GM23248 (cell line): ENCODE results near the gene AFDN. TPM values are rescaled to one million over a fixed set of nuclear protein-coding genes. Genes with fewer than 3 reads are reported as not detected.

Experiments
- DNase-seq: peaks from one replicate; pipeline ENCODE4 v3.0.0-alpha.2; 2015
- H2AFZ ChIP-seq: fragments of 200-600 bp; sonication (generic); 2 replicates; pipeline ENCODE4 v1.6.1; 2016; ENCODE audit warnings: antibody characterized with exemption
- H3F3A ChIP-seq: fragments of 200-600 bp; sonication (generic); 2 replicates; pipeline ENCODE4 v1.6.1; 2016; ENCODE audit warnings: mild to moderate bottlenecking, antibody characterized with exemption, mixed run types; ENCODE audit not compliant: insufficient read depth
- H3K27ac ChIP-seq: fragments of 200-600 bp; sonication (generic); 2 replicates; pipeline ENCODE4 v1.5.1; 2016; ENCODE audit warnings: mild to moderate bottlenecking
- H3K27me3 ChIP-seq: fragments of 200-600 bp; sonication (generic); replicated peaks from 2 replicates; pipeline ENCODE4 v1.6.1; 2016; ENCODE audit warnings: mild to moderate bottlenecking; ENCODE audit not compliant: insufficient read depth
- H3K36me3 ChIP-seq: fragments of 200-600 bp; sonication (generic); 2 replicates; pipeline ENCODE4 v1.6.1; 2016; ENCODE audit warnings: low read depth, mild to moderate bottlenecking
- H3K4me1 ChIP-seq: fragments of 200-600 bp; sonication (generic); 2 replicates; pipeline ENCODE4 v1.6.1; 2016; ENCODE audit warnings: mild to moderate bottlenecking; ENCODE audit not compliant: insufficient read depth
- H3K4me2 ChIP-seq: fragments of 200-600 bp; sonication (generic); one replicate; pipeline ENCODE4 v1.6.1; 2016; ENCODE audit warnings: mild to moderate bottlenecking; ENCODE audit not compliant: unreplicated experiment
- H3K4me3 ChIP-seq: fragments of 200-600 bp; sonication (generic); 2 replicates; pipeline ENCODE4 v1.5.1; 2016; ENCODE audit warnings: mild to moderate bottlenecking
- H3K79me2 ChIP-seq: fragments of 200-600 bp; sonication (generic); 2 replicates; pipeline ENCODE4 v1.6.1; 2016; ENCODE audit warnings: mild to moderate bottlenecking; ENCODE audit not compliant: insufficient read depth
- H3K9ac ChIP-seq: fragments of 200-600 bp; sonication (generic); 2 replicates; pipeline ENCODE4 v1.6.1; 2016; ENCODE audit warnings: mild to moderate bottlenecking
- H3K9me2 ChIP-seq: fragments of 200-600 bp; sonication (generic); 2 replicates; pipeline ENCODE4 v1.6.1; 2016; ENCODE audit warnings: mixed run types, mild to moderate bottlenecking, moderate library complexity; ENCODE audit not compliant: insufficient read depth
- H3K9me3 ChIP-seq: fragments of 200-600 bp; sonication (generic); one replicate; pipeline ENCODE4 v1.6.1; 2017; ENCODE audit warnings: low read depth
- H4K20me1 ChIP-seq: fragments of 200-600 bp; sonication (generic); 2 replicates; pipeline ENCODE4 v1.6.0; 2016; ENCODE audit not compliant: insufficient read depth
- EZH2 ChIP-seq: fragments of 200-600 bp; sonication (generic); IDR thresholded peaks from 2 replicates; pipeline ENCODE4 v1.6.1; 2018; ENCODE audit warnings: antibody characterized with exemption, mild to moderate bottlenecking; ENCODE audit not compliant: insufficient read depth, poor library complexity, severe bottlenecking
- EZH2phosphoT487 ChIP-seq: fragments of 200-600 bp; sonication (generic); IDR thresholded peaks from 2 replicates; pipeline ENCODE4 v1.6.1; 2018; ENCODE audit warnings: antibody characterized with exemption, moderate library complexity, mild to moderate bottlenecking, low read depth; ENCODE audit not compliant: insufficient read depth
- WGBS, 2 experiments: methylation state at CpG; one replicate each; pipeline ENCODE4 v1.1.6; 2015 to 2017; ENCODE audit warnings: low lambda C conversion rate in 2 of 2, low coverage in 1 of 2; ENCODE audit errors: missing lambda C conversion rate in 2 of 2; 5-methylcytosine and 5-hydroxymethylcytosine counted together
- in situ Hi-C: fragments of 300-500 bp; cut with MboI; formaldehyde crosslinking; loops from 2 replicates; pipeline ENCODE4 v1.15.0; 2020
- polyA plus RNA-seq: library from polyadenylated mRNA; unstranded; fragments of >200 nt; fragmentation: Nextera tagmentation; extraction: Ambion mirVana; gene quantifications from 2 replicates; pipeline ENCODE4 v1.2.1, GENCODE V29; 2016
- total RNA-seq: library from RNA; depleted of rRNA; stranded (reverse); fragments of >200 nt; shearing (Covaris generic); gene quantifications from 2 replicates; pipeline ENCODE4 v1.2.3, GENCODE V29; 2014

Gene AFDN
- total and polyA plus RNA-seq, 2 experiments from 2014 or later = 4.5 to 13.8 TPM

GRCh38 chr6:167787896-167788562 is 38.7 kb upstream of the AFDN start:
- no peak overlapping the region for H2AFZ ChIP-seq
- H3K9me3 ChIP-seq = no peaks in the 10 kb centered on the region
- no peak overlapping the region for H3K9ac ChIP-seq
- H3F3A ChIP-seq = no peaks in the 10 kb centered on the region
- no peaks in the 10 kb centered on the region for H3K4me1 ChIP-seq
- TF ChIP-seq EZH2 (no peak), EZH2phosphoT487 (no peak)
- H3K9me2 ChIP-seq = no peaks in the 10 kb centered on the region
- no peak overlapping the region for H3K4me3 ChIP-seq
- DNase-seq = no peak
- in situ Hi-C loops = no loop called here
- H3K36me3 ChIP-seq = no peaks in the 10 kb centered on the region
- no peak overlapping the region for H3K4me2 ChIP-seq
- H3K27me3 ChIP-seq = no peaks in the 10 kb centered on the region; the same call in 1 of the 2 replicates
- WGBS, 2 experiments = 75 to 81% methylated on average over 23 of the region's 23 CpGs
- H3K79me2 ChIP-seq = no peaks in the 10 kb centered on the region
- H3K27ac ChIP-seq = no peak overlapping the region
- no peaks in the 10 kb centered on the region for H4K20me1 ChIP-seq

GRCh38 chr6:167788563-167788903 is 38.2 kb upstream of the AFDN start:
- Histone ChIP-seq H3K9me3 (no peaks in the 10 kb centered on the region), H3K4me3 (no peak overlapping the region), H4K20me1 (no peaks in the 10 kb centered on the region), H3F3A (no peaks in the 10 kb centered on the region), H3K36me3 (no peaks in the 10 kb centered on the region), H3K9me2 (no peaks in the 10 kb centered on the region), H3K27me3 (no peaks in the 10 kb centered on the region; the same call in 1 of the 2 replicates), H2AFZ (no peak overlapping the region), H3K4me1 (no peaks in the 10 kb centered on the region), H3K9ac (no peak overlapping the region), H3K79me2 (no peaks in the 10 kb centered on the region), H3K27ac (no peak overlapping the region), H3K4me2 (no peak overlapping the region)
- 68 to 79% methylated on average over 2 of the region's 2 CpGs for WGBS, 2 experiments
- in situ Hi-C loops = no loop called here
- no peak for DNase-seq
- TF ChIP-seq EZH2 (no peak), EZH2phosphoT487 (no peak)

DNA sequence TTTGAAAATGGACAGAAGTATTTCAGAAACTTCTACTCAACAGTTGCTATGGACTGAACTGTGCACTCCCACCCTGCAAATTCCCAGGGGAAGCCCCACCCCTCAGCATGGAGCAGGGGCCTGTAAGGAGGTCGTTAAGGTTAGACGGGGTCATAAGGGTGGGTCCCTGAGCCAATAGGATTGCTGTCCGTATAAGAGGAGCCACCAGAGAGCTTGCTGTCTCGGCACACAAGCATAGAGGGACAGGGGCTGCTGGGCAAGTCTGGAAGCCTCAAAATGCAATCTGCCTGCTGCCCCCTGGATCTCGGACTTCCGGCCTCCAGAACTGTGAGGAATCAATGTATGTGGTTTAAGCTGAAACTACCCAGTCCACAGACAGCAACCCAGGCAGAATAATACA is 37.4 kb upstream of the AFDN start:
- in situ Hi-C loops = no loop called here
- Histone ChIP-seq H3K4me1 (no peaks in the 10 kb centered on the region), H3K27ac (no peak overlapping the region), H3K4me2 (no peak overlapping the region), H3K9me2 (no peaks in the 10 kb centered on the region), H3K9ac (no peak overlapping the region), H2AFZ (no peak overlapping the region), H3K79me2 (no peaks in the 10 kb centered on the region), H3F3A (no peaks in the 10 kb centered on the region), H3K9me3 (no peaks in the 10 kb centered on the region), H3K27me3 (no peaks in the 10 kb centered on the region; the same call in 1 of the 2 replicates), H3K36me3 (no peaks in the 10 kb centered on the region), H3K4me3 (no peak overlapping the region), H4K20me1 (no peaks in the 10 kb centered on the region)
- TF ChIP-seq EZH2 (no peak), EZH2phosphoT487 (no peak)
- 54 to 65% methylated on average over 6 of the region's 6 CpGs for WGBS, 2 experiments
- no peak for DNase-seq

DNA sequence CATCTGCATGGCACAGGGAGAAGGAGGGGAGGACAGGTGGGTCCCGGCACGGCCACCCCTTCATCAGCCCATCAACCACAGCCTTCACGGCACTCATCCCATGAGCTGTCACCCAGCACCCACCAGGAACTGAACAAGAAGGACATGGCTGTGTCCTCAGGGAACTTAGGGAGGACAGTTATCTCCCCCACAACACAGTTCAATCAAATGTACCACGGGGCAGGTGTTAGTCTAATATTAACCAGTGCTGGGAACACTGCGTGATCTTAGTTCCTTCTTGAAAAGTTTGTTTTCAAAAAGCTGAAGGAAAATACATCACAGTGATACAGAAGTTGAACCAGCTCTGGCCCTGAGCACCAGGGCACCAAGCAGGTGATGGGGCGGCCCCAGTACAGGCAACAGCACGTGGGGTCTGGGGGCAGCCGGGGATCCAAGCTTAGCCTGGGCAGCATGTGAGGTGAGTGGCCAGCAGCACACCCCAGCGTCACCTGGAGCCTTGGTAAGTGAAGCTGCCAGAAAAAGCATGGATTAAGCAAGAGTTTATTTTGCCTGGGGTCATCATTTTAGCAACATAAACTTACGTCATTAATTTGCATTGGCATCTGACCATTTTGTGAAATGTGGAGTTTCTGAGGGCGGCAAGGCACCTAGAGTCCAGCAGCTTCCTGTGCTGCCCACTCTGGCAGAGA is 35.5 kb upstream of the AFDN start:
- no peak overlapping the region for H3K9ac ChIP-seq
- no peaks in the 10 kb centered on the region for H3K79me2 ChIP-seq
- WGBS, 2 experiments = 52 to 54% methylated on average over 10 to 11 of the region's 11 CpGs
- in situ Hi-C loops = no loop called here
- no peaks in the 10 kb centered on the region for H3K9me2 ChIP-seq
- H3F3A ChIP-seq = no peaks in the 10 kb centered on the region
- no peaks in the 10 kb centered on the region for H3K9me3 ChIP-seq
- no peaks in the 10 kb centered on the region for H3K4me1 ChIP-seq
- H3K4me2 ChIP-seq = no peak overlapping the region
- no peaks in the 10 kb centered on the region for H3K36me3 ChIP-seq
- H2AFZ ChIP-seq = no peak overlapping the region
- H3K27ac ChIP-seq = no peak overlapping the region
- TF ChIP-seq EZH2phosphoT487 = no peak
- no peak for TF ChIP-seq EZH2
- DNase-seq = no peak
- peaks cover 8% of the 10 kb centered on the region for H3K27me3 ChIP-seq
- H3K4me3 ChIP-seq = no peak overlapping the region
- H4K20me1 ChIP-seq = no peaks in the 10 kb centered on the region
